ENCODE results near the gene RASSF3. TPM values are rescaled to one million over a fixed set of nuclear protein-coding genes. Genes with fewer than 3 reads are reported as not detected.

RASSF3 gene
- polyA plus RNA-seq, 3 donors: 6.6 to 77.9 (median 14.5) TPM

DNA sequence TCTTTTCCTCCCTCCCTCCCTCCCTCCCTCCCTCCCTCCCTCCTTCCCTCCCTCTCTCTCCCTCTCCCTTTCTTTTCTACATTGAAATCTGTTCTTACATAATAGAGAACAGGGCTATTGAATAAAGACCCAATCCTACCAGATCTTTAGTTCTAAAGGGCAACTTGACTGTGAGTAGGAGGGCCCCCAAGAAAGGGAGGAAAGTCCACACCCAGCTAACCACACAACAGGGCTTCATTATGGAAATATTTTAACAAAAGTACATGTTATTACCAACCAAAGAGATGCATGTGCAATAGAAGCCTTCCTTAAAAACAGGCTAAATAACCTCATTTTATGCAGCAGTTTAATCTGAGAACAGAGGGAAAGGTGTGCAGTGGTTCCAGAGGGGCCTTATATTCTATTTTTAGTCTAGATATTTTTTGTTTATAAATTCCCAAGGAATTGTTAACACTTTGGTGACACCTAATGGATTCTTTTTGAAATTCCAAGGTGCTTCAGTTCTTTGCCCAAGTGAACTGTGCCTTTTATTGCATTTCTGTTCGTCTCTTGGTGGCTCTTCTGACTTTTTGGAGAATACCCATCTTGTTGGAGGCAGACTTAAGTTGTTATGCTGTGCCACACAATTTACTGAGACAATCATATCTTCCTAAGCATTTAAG is 85.9 kb downstream of the RASSF3 start:
- intact Hi-C loops (cut with micrococcal nuclease): loop anchor here (5.0 kb wide), 3 partner anchors 69 to 144 kb away; partner anchors contain the start of gene RASSF3 (in 1 of the 2)
- H4K20me1 ChIP-seq (ENCODE audit: insufficient read depth, low read length): peaks cover 80% of the 10 kb centered on the region
- H3K4me2 ChIP-seq (replicated peaks; ENCODE audit: extremely low read depth, low read length, poor library complexity, severe bottlenecking): no peak overlapping the region
- no peak for DNase-seq
- H3K4me1 ChIP-seq (ENCODE audit: control insufficient read depth in 1 of 2, insufficient read depth in 2 of 2, low read length in 2 of 2): peaks cover 24 to 32% of the 10 kb centered on the region in 2 donors
- Mint-ChIP-seq H3K4me1 (peaks cover 27% of the 10 kb centered on the region), H3K9me3 (peaks cover 0 to 2% (median 0%) of the 10 kb centered on the region in 7 donors), H3K4me3 (no peak overlapping the region), H3K27ac (peak overlapping the region in 4 of 7 donors; percentile 33 to 72 (median 44)), H3K36me3 (peaks cover 65 to 86% of the 10 kb centered on the region in 2 donors), H3K27me3 (ENCODE audit: low read depth in 3 of 3) (peaks cover 0 to 2% (median 0%) of the 10 kb centered on the region in 3 donors)
- 83% methylated on average over 1 of the region's 1 CpG for WGBS (ENCODE audit: insufficient coverage)
- peak overlapping the region in 1 of 2 donors; percentile 37 for H3K27ac ChIP-seq (ENCODE audit: low read depth in 1 of 2, low read length in 2 of 2)
- H3K79me2 ChIP-seq (ENCODE audit: insufficient read depth, low read length): peaks cover 58% of the 10 kb centered on the region
- no peak overlapping the region for H2AFZ ChIP-seq (ENCODE audit: insufficient read depth, low read depth, low read length, poor library complexity, severe bottlenecking)
- H3K27me3 ChIP-seq (ENCODE audit: control insufficient read depth in 2 of 2, insufficient read depth in 2 of 2, low read length in 2 of 2): no peaks in the 10 kb centered on the region
- no peaks in the 10 kb centered on the region for H3K9me3 ChIP-seq (replicated peaks in 1 of 2; ENCODE audit: control insufficient read depth in 1 of 2, insufficient read depth in 1 of 2, low read length in 2 of 2)
- TF ChIP-seq, protein P1, sequence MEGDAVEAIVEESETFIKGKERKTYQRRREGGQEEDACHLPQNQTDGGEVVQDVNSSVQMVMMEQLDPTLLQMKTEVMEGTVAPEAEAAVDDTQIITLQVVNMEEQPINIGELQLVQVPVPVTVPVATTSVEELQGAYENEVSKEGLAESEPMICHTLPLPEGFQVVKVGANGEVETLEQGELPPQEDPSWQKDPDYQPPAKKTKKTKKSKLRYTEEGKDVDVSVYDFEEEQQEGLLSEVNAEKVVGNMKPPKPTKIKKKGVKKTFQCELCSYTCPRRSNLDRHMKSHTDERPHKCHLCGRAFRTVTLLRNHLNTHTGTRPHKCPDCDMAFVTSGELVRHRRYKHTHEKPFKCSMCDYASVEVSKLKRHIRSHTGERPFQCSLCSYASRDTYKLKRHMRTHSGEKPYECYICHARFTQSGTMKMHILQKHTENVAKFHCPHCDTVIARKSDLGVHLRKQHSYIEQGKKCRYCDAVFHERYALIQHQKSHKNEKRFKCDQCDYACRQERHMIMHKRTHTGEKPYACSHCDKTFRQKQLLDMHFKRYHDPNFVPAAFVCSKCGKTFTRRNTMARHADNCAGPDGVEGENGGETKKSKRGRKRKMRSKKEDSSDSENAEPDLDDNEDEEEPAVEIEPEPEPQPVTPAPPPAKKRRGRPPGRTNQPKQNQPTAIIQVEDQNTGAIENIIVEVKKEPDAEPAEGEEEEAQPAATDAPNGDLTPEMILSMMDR (IDR thresholded peaks at IDR 0.05): peak; percentile 37
- H3K36me3 ChIP-seq (replicated peaks in 1 of 2; ENCODE audit: control insufficient read depth in 1 of 2, insufficient read depth in 2 of 2, low read length in 2 of 2): peaks cover 64 to 87% of the 10 kb centered on the region in 2 donors
- no peak overlapping the region for H3K4me3 ChIP-seq (replicated peaks in 1 of 3; ENCODE audit: low read depth in 2 of 3, low read length in 3 of 3)
- H3K9ac ChIP-seq (ENCODE audit: insufficient read depth, low read length, poor library complexity, severe bottlenecking): no peak overlapping the region

DNA sequence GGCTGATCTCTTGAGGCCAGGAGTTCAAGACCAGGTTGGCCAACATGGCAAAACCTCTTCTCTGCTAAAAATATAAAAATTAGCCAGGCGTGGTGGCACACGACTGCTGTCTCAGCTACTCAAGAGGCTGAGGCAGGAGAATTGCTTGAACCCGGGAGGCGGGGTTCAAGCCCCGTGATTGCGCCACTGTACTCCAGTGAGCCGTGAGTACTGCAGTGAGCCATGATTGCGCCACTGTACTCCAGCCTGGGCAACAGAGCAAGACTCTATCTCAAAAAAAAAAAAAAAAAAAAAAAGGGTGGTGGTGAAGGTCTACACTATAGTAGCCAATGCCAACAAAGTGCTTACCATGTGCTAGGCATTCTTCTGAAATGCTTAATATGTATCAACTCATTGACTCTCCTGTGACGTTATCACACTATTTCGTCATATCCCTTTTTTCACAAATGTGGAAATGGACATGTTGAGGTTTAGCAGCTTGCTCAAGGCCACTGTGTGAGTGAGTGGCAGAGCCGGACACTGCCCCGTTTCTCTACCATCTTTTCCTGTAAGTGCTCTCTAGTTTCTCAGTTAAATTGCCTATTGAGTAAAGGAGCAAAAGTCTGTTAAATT is 89.3 kb downstream of the RASSF3 start:
- H3K4me2 ChIP-seq (replicated peaks; ENCODE audit: extremely low read depth, low read length, poor library complexity, severe bottlenecking): peak overlapping the region; percentile 11
- peaks cover 24 to 32% of the 10 kb centered on the region in 2 donors for H3K4me1 ChIP-seq (ENCODE audit: control insufficient read depth in 1 of 2, insufficient read depth in 2 of 2, low read length in 2 of 2)
- H3K4me1 Mint-ChIP-seq: peaks cover 23% of the 10 kb centered on the region
- H3K9ac ChIP-seq (ENCODE audit: insufficient read depth, low read length, poor library complexity, severe bottlenecking): no peak overlapping the region
- no peaks in the 10 kb centered on the region for H3K27me3 ChIP-seq (ENCODE audit: control insufficient read depth in 2 of 2, insufficient read depth in 2 of 2, low read length in 2 of 2)
- peak overlapping the region; percentile 85 to 95 (median 90) for H3K27ac Mint-ChIP-seq
- intact Hi-C loops (cut with micrococcal nuclease): loop anchor here (2.0 to 5.0 kb wide), 4 partner anchors 15 to 147 kb away; partner anchors contain the start of gene RASSF3 (in 1 of the 2)
- H3K9me3 Mint-ChIP-seq: peaks cover 0 to 2% (median 0%) of the 10 kb centered on the region in 7 donors
- H3K79me2 ChIP-seq (ENCODE audit: insufficient read depth, low read length): peaks cover 30% of the 10 kb centered on the region
- H3K36me3 ChIP-seq (replicated peaks in 1 of 2; ENCODE audit: control insufficient read depth in 1 of 2, insufficient read depth in 2 of 2, low read length in 2 of 2): peaks cover 31 to 68% of the 10 kb centered on the region in 2 donors
- TF ChIP-seq, protein P1 (IDR thresholded peaks at IDR 0.05): no peak
- H4K20me1 ChIP-seq (ENCODE audit: insufficient read depth, low read length): peaks cover 46% of the 10 kb centered on the region
- peak; percentile 94 to 97 (median 97) for DNase-seq
- H3K27me3 Mint-ChIP-seq (ENCODE audit: low read depth in 3 of 3): no peaks in the 10 kb centered on the region
- peaks cover 41 to 80% of the 10 kb centered on the region in 2 donors for H3K36me3 Mint-ChIP-seq
- H3K9me3 ChIP-seq (replicated peaks in 1 of 2; ENCODE audit: control insufficient read depth in 1 of 2, insufficient read depth in 1 of 2, low read length in 2 of 2): no peaks in the 10 kb centered on the region
- peak overlapping the region in 1 of 3 experiments; percentile 15 for H3K4me3 ChIP-seq (replicated peaks in 1 of 3; ENCODE audit: low read depth in 2 of 3, low read length in 3 of 3)
- 31% methylated on average over 6 of the region's 12 CpGs for WGBS (ENCODE audit: insufficient coverage)
- peak overlapping the region; percentile 78 to 79 for H3K27ac ChIP-seq (ENCODE audit: low read depth in 1 of 2, low read length in 2 of 2)
- peak overlapping the region in 1 of 2 donors; percentile 7 for H3K4me3 Mint-ChIP-seq
- no peak overlapping the region for H2AFZ ChIP-seq (ENCODE audit: insufficient read depth, low read depth, low read length, poor library complexity, severe bottlenecking)

All from CD14-positive monocyte (primary cell).